Uterus (tissue), 2 donors: ENCODE results near the gene ARGLU1.
A peak's percentile ranks its signal among the peaks of the same experiment; 100 is the strongest.

Experiments
- CTCF ChIP-seq, 4 experiments: fragments of 200-600 bp in 2 of 4; fragments of 450-650 bp in 2 of 4; sonication (generic) in 2 of 4; IDR thresholded peaks; one replicate each; pipeline ENCODE4 v1.5.1; 2016 to 2019; ENCODE audit warnings: antibody characterized with exemption in 4 of 4, mild to moderate bottlenecking in 2 of 4, moderate library complexity in 1 of 4
- POLR2A ChIP-seq, 2 donors: fragments of 450-650 bp; IDR thresholded peaks; one replicate each; pipeline ENCODE4 v1.6.1; 2016; ENCODE audit warnings: antibody characterized with exemption in 2 of 2, mild to moderate bottlenecking in 1 of 2, moderate library complexity in 1 of 2

DNA sequence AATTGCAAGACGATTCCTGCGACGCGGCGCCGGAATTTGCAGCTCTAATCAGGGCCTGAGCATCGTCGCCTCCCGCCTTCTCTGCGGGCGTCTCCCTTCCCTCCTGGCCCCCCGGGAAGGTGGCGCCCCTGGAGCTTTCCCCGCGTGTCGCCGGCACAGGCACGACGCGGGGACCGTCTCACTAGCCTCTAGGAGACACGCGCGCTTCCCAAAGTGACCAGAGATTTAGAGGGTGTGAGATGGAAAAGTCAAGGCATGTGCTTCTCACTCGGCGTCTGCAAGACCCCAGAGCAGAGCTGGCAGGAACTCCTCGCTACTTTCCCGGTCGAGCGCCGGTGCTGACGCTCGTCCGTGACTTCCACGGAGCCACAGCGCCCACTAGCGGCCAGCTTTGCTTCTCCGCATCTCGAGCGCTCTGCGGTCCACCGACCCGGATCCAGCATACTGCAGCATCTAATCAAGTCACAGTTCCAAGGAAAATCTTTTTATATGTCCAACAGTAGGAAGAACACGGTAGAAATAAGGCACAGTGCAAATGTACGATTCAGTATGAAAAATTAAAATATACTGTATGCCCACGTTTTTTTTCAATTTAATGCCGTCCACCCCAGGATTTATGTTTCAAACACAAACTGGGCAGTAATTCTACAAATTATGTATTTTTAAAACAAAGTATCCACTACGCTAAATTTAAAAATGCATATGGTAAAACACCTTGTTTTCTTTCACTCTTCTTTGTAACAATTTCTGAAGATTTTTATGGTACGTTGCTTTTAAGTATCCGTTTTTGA, 31.5 kb downstream of the ARGLU1 start:
- TF ChIP-seq CTCF (IDR thresholded peaks at IDR 0.05) (peak; percentile 87 to 95 (median 91)), POLR2A (IDR thresholded peaks at IDR 0.05) (peak in 1 of 2 donors; percentile 7)
